ENCODE measurements around the gene RBPJL. TPM values are rescaled to one million over a fixed set of nuclear protein-coding genes. Genes with fewer than 3 reads are reported as not detected.

RBPJL gene
- total and polyA plus RNA-seq, 2 of the 13 experiments (the other 11 are each of a cell fraction or from before 2014, with no cell fraction given): not detected

- no peak for TF ChIP-seq LRRFIP1 (CRISPR knock-in tag; conservative IDR thresholded peaks at IDR 0.05)
- no peak for TF ChIP-seq TCF12 (IDR thresholded peaks at IDR 0.05)
- TF ChIP-seq TCF12 (CRISPR knock-in tag; IDR thresholded peaks at IDR 0.05): no peak; the same call in 1 of the 2 replicates
- no peak for TF ChIP-seq ZNF136 (CRISPR knock-in tag; IDR thresholded peaks at IDR 0.05; ENCODE audit: low read depth)
- TF ChIP-seq BRF2 (CRISPR knock-in tag; IDR thresholded peaks at IDR 0.05): no peak
- no peak for TF ChIP-seq ZNF512 (CRISPR knock-in tag; IDR thresholded peaks at IDR 0.05)
- TF ChIP-seq HDAC1 (CRISPR knock-in tag; IDR thresholded peaks at IDR 0.05): peak; percentile 77
- TF ChIP-seq ZNF30 (CRISPR knock-in tag; IDR thresholded peaks at IDR 0.05): no peak
- no peak for TF ChIP-seq E2F2 (CRISPR knock-in tag; IDR thresholded peaks at IDR 0.05; ENCODE audit: borderline replicate concordance)
- peak; percentile 23; the same call in 1 of the 2 replicates for TF ChIP-seq ZNF879 (CRISPR knock-in tag; IDR thresholded peaks at IDR 0.05)
- peak; percentile 78; the same call in 1 of the 2 replicates for TF ChIP-seq ZBTB42 (CRISPR knock-in tag; IDR thresholded peaks at IDR 0.05)
- 0 out of 2 replicates have a peak, but pooled peaks have one; percentile 33 for TF ChIP-seq ZFY (CRISPR knock-in tag; IDR thresholded peaks at IDR 0.05)
- TF ChIP-seq RBAK (CRISPR knock-in tag; IDR thresholded peaks at IDR 0.05): no peak
- TF ChIP-seq ASH2L (IDR thresholded peaks at IDR 0.05; ENCODE audit: insufficient read length, low read depth, low read length): peak; percentile 70
- TF ChIP-seq RFX3 (CRISPR knock-in tag; IDR thresholded peaks at IDR 0.05): no peak
- peak; percentile 63 for TF ChIP-seq ATF7 (IDR thresholded peaks at IDR 0.05)
- peak; percentile 83 for TF ChIP-seq ATF7 (CRISPR knock-in tag; IDR thresholded peaks at IDR 0.05)
- no peak for TF ChIP-seq MXD3 (CRISPR knock-in tag; IDR thresholded peaks at IDR 0.05)
- no peak; the same call in 1 of the 2 replicates for TF ChIP-seq CREB3 (CRISPR knock-in tag; IDR thresholded peaks at IDR 0.05)
- TF ChIP-seq ZNF124 (CRISPR knock-in tag; IDR thresholded peaks at IDR 0.05): no peak; the same call in 1 of the 2 replicates
These were observed 52.9 kb downstream of the RBPJL start (continued) for GRCh38 chr20:45359406-45360148.

Data from HepG2 (cell line).